ENCODE measurements around the gene CDC37. TPM values are rescaled to one million over a fixed set of nuclear protein-coding genes. Genes with fewer than 3 reads are reported as not detected.
A peak's percentile ranks its signal among the peaks of the same experiment; 100 is the strongest.

Gene CDC37
- total RNA-seq, 1 donor from 2014 or later: 142 TPM

GRCh38 chr19:10395436-10395835 is 7.9 kb downstream of the CDC37 start:
- Histone ChIP-seq H3K36me3 (peaks cover 58% of the 10 kb centered on the region), H3K27ac (replicated peaks) (no peak overlapping the region), H3K27me3 (ENCODE audit: low read depth) (no peaks in the 10 kb centered on the region), H3K4me1 (peaks cover 46% of the 10 kb centered on the region), H3K4me3 (no peak overlapping the region), H3K9me3 (replicated peaks) (no peaks in the 10 kb centered on the region)
- TF ChIP-seq CTCF (IDR thresholded peaks at IDR 0.05; ENCODE audit: borderline replicate concordance): no peak
- no peak for DNase-seq
- intact Hi-C loops (cut with micrococcal nuclease): no loop called here

- Histone ChIP-seq H3K27me3 (ENCODE audit: low read depth) (no peaks in the 10 kb centered on the region), H3K36me3 (peaks cover 58% of the 10 kb centered on the region), H3K9me3 (replicated peaks) (no peaks in the 10 kb centered on the region), H3K4me3 (no peak overlapping the region), H3K27ac (replicated peaks) (no peak overlapping the region), H3K4me1 (peaks cover 42% of the 10 kb centered on the region)
- intact Hi-C loops (cut with micrococcal nuclease): no loop called here
- no peak for TF ChIP-seq CTCF (IDR thresholded peaks at IDR 0.05; ENCODE audit: borderline replicate concordance)
- DNase-seq: no peak
Observed at GRCh38 chr19:10395003-10395402, 8.3 kb downstream of the CDC37 start.

GRCh38 chr19:10393137-10393536 is 10.2 kb downstream of the CDC37 start:
- intact Hi-C loops (cut with micrococcal nuclease): loop anchor here (5.0 kb wide), 2 partner anchors 116 to 136 kb away; no protein-coding TSS in a partner anchor
- no peaks in the 10 kb centered on the region for H3K27me3 ChIP-seq (ENCODE audit: low read depth)

GRCh38 chr19:10392120-10392519 is 11.2 kb downstream of the CDC37 start:
- no peak for TF ChIP-seq CTCF (IDR thresholded peaks at IDR 0.05; ENCODE audit: borderline replicate concordance)
- intact Hi-C loops (cut with micrococcal nuclease): loop anchor here (5.0 kb wide), 2 partner anchors 115 to 135 kb away; no protein-coding TSS in a partner anchor
- no peak for DNase-seq
- Histone ChIP-seq H3K27me3 (ENCODE audit: low read depth) (no peaks in the 10 kb centered on the region), H3K27ac (replicated peaks) (no peak overlapping the region), H3K4me3 (no peak overlapping the region), H3K36me3 (peaks cover 58% of the 10 kb centered on the region), H3K9me3 (replicated peaks) (no peaks in the 10 kb centered on the region), H3K4me1 (peaks cover 25% of the 10 kb centered on the region)

More at GRCh38 chr19:10393137-10393536, 10.2 kb downstream of the CDC37 start:
- H3K27ac ChIP-seq (replicated peaks): no peak overlapping the region
- peaks cover 58% of the 10 kb centered on the region for H3K36me3 ChIP-seq
- TF ChIP-seq CTCF (IDR thresholded peaks at IDR 0.05; ENCODE audit: borderline replicate concordance): no peak
- peaks cover 35% of the 10 kb centered on the region for H3K4me1 ChIP-seq
- no peaks in the 10 kb centered on the region for H3K9me3 ChIP-seq (replicated peaks)
- no peak for DNase-seq
- no peak overlapping the region for H3K4me3 ChIP-seq

- H3K27me3 ChIP-seq (ENCODE audit: low read depth): no peaks in the 10 kb centered on the region
- peak; percentile 61 for DNase-seq
- intact Hi-C loops (cut with micrococcal nuclease): loop anchor here (5.0 kb wide), 2 partner anchors 113 to 133 kb away; no protein-coding TSS in a partner anchor
- peaks cover 50% of the 10 kb centered on the region for H3K36me3 ChIP-seq
- H3K4me1 ChIP-seq: peaks cover 12% of the 10 kb centered on the region
- H3K9me3 ChIP-seq (replicated peaks): no peaks in the 10 kb centered on the region
- H3K4me3 ChIP-seq: no peak overlapping the region
- H3K27ac ChIP-seq (replicated peaks): peak overlapping the region; percentile 19
- TF ChIP-seq CTCF (IDR thresholded peaks at IDR 0.05; ENCODE audit: borderline replicate concordance): peak; percentile 85
Observed at GRCh38 chr19:10390652-10391286, 12.6 kb downstream of the CDC37 start.

All from left ventricle myocardium inferior (tissue), 1 donor.